Naive thymus-derived CD4-positive, alpha-beta T cell (primary cell): ENCODE measurements around the gene RRM1. TPM values are rescaled to one million over a fixed set of nuclear protein-coding genes. Genes with fewer than 3 reads are reported as not detected.

ENCODE experiments used
- ATAC-seq: fragments of 150-1000 bp; cut with Tn5 transposase; 2 replicates; pipeline ENCODE4 v1.10.0; 2021; ENCODE audit warnings: mild to moderate bottlenecking, moderate library complexity
- CTCF ChIA-PET: fragments of 350-600 bp; sonication (Branson Sonifier 250); formaldehyde crosslinking; loops from one replicate; lab custom pipeline; 2021; ENCODE audit warnings: antibody characterized with exemption; lab: Charles Lee
- POLR2A ChIA-PET: fragments of 350-600 bp; sonication (Branson Sonifier 250); formaldehyde crosslinking; loops from one replicate; lab custom pipeline; 2021; ENCODE audit warnings: antibody characterized with exemption, inconsistent platforms; lab: Charles Lee
- DNase-seq, 9 donors: peaks; one replicate each; pipeline versions ENCODE4 v3.0.0 to v3.0.0-alpha.2; 2020 to 2022; ENCODE audit warnings: mixed read lengths in 1 of 9
- H3K27ac ChIP-seq: one replicate; pipeline ENCODE4 v1.7.0; 2013; ENCODE audit warnings: mild to moderate bottlenecking, low read depth, low read length, moderate library complexity
- H3K27me3 ChIP-seq, 2 donors: one replicate each; pipeline ENCODE4 v1.7.0; 2013; ENCODE audit warnings: low read length in 2 of 2, mild to moderate bottlenecking in 2 of 2, moderate library complexity in 2 of 2; ENCODE audit not compliant: control insufficient read depth in 2 of 2, insufficient read depth in 2 of 2
- H3K36me3 ChIP-seq, 3 experiments: 1 replicate in 2 of 3; 2 replicates in 1 of 3; pipeline ENCODE4 v1.7.0; 2013; ENCODE audit warnings: low read length in 3 of 3, mild to moderate bottlenecking in 3 of 3, moderate library complexity in 1 of 3; ENCODE audit not compliant: insufficient read depth in 3 of 3, control insufficient read depth in 2 of 3
- H3K4me1 ChIP-seq, 2 donors: one replicate each; pipeline ENCODE4 v1.7.0; 2013; ENCODE audit warnings: low read length in 2 of 2, mild to moderate bottlenecking in 2 of 2, moderate library complexity in 1 of 2; ENCODE audit not compliant: control insufficient read depth in 2 of 2, insufficient read depth in 2 of 2
- H3K4me3 ChIP-seq: 2 replicates; pipeline ENCODE4 v1.7.0; 2013; ENCODE audit warnings: mild to moderate bottlenecking, low read length
- H3K9me3 ChIP-seq, 3 experiments: 1 replicate in 2 of 3; 2 replicates in 1 of 3; pipeline ENCODE4 v1.7.0; 2013; ENCODE audit warnings: low read length in 3 of 3; ENCODE audit not compliant: control insufficient read depth in 2 of 3
- H3K27ac Mint-ChIP-seq, 9 donors: one replicate each; pipeline ENCODE4 v1.8.0; 2020 to 2022; ENCODE audit warnings: mixed read lengths in 9 of 9, mild to moderate bottlenecking in 8 of 9, moderate library complexity in 5 of 9, inconsistent platforms in 2 of 9
- H3K27me3 Mint-ChIP-seq, 5 donors: one replicate each; pipeline ENCODE4 v1.8.0; 2021 to 2022; ENCODE audit warnings: mixed read lengths in 5 of 5, mild to moderate bottlenecking in 1 of 5
- H3K36me3 Mint-ChIP-seq, 5 donors: one replicate each; pipeline ENCODE4 v1.8.0; 2020 to 2022; ENCODE audit warnings: mixed read lengths in 5 of 5, mild to moderate bottlenecking in 3 of 5, inconsistent platforms in 1 of 5
- H3K4me1 Mint-ChIP-seq, 7 donors: one replicate each; pipeline ENCODE4 v1.8.0; 2020 to 2022; ENCODE audit warnings: mixed read lengths in 7 of 7, mild to moderate bottlenecking in 3 of 7, inconsistent platforms in 1 of 7
- H3K4me3 Mint-ChIP-seq, 10 donors: one replicate each; pipeline ENCODE4 v1.8.0; 2020 to 2022; ENCODE audit warnings: mild to moderate bottlenecking in 10 of 10, mixed read lengths in 10 of 10, moderate library complexity in 6 of 10, inconsistent platforms in 2 of 10
- H3K9me3 Mint-ChIP-seq, 11 donors: one replicate each; pipeline ENCODE4 v1.8.0; 2020 to 2022; ENCODE audit warnings: mixed read lengths in 11 of 11, mild to moderate bottlenecking in 4 of 11, inconsistent platforms in 1 of 11, moderate library complexity in 1 of 11
- intact Hi-C, 2 donors: fragments of 100-400 bp; cut with micrococcal nuclease; formaldehyde crosslinking; loops; one replicate each; pipeline ENCODE4 v1.15.1; 2023
- polyA plus RNA-seq, 2 donors: library from polyadenylated mRNA; unstranded; fragments of 300-500 nt; fragmentation: Illumina TruSeq; gene quantifications; one replicate each; pipeline ENCODE4 v1.2.3, GENCODE V29; 2021
- total RNA-seq, 6 experiments: library from RNA in 5 of 6; stranded (reverse) in 5 of 6; gene quantifications; 1 replicate in 5 of 6; 2 replicates in 1 of 6; pipeline ENCODE4 v1.2.3 and lab custom pipeline; 2021 to 2026

The RRM1 gene
- total and polyA plus RNA-seq, 7 experiments from 2014 or later = 33.6 to 140 (median 36.6) TPM

GRCh38 chr11:4065086-4065485, 29.5 kb upstream of the RRM1 start:
- Histone ChIP-seq H3K27ac (peak overlapping the region; percentile 15), H3K9me3 (no peaks in the 10 kb centered on the region), H3K4me1 (peaks cover 26 to 47% of the 10 kb centered on the region in 2 donors), H3K4me3 (no peak overlapping the region), H3K36me3 (peaks cover 0 to 18% (median 10%) of the 10 kb centered on the region in 3 experiments), H3K27me3 (no peaks in the 10 kb centered on the region)
- ATAC-seq (peak; percentile 54), DNase-seq (peak in 1 of 9 donors; percentile 13)
- intact Hi-C loops = no loop called here
- ChIA-PET POLR2A (interaction anchor here (0.6 to 3.3 kb wide), 7 partner anchors 9 to 309 kb away, joined by 3 to 10 read pairs (median 4); no protein-coding TSS in a partner anchor), CTCF (interaction anchor here (0.6 to 3.2 kb wide), 4 partner anchors 21 to 215 kb away, joined by 3 to 18 read pairs (median 3); partner anchors contain the start of gene STIM1)
- Mint-ChIP-seq H3K27ac (peak overlapping the region in 8 of 9 donors; percentile 28 to 85 (median 67)), H3K4me3 (peak overlapping the region in 2 of 10 donors; percentile 8 to 35), H3K27me3 (no peaks in the 10 kb centered on the region), H3K4me1 (peaks cover 47 to 64% (median 63%) of the 10 kb centered on the region in 7 donors), H3K9me3 (no peaks in the 10 kb centered on the region), H3K36me3 (peaks cover 8 to 28% (median 16%) of the 10 kb centered on the region in 5 donors)

DNA sequence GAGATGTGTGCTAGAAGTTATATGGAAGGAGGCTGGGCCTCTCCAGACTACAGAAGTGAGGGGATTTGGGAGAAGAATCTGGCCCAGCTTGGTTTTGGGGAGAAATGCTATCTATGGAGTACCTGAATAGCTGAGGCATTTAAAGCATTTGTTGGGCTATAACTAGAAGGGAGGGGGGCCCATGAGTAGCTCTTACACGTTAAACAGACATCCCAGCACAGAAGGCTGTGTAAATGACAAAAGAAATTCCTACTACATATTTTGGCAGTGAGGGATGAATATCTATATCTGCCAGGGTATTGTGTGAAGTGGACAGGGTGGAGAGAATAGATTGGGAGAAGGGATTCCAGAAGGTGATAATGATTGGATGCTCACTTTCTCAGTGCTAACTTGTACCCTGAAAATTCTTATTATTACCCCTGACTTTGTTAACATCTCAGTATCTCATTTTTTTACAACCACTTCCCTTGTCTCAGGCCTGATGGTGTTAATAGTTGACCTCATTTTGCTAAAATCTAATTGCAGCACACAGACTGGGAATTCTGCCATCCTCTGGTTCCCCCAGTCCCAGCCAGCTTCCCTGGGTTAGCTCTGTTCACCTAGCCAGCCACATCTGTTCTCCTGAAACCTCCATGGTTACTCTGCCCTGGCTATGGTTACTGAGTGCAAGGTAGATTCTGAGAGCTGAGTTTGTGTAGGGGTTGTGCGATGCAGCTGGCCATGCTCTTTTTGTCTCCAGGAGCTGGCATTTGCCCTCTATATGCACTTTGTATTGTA, 28.8 kb upstream of the RRM1 start:
- Histone ChIP-seq H3K36me3 (peaks cover 0 to 18% (median 4%) of the 10 kb centered on the region in 3 experiments), H3K4me1 (peaks cover 26 to 47% of the 10 kb centered on the region in 2 donors), H3K4me3 (no peak overlapping the region), H3K9me3 (no peaks in the 10 kb centered on the region), H3K27me3 (no peaks in the 10 kb centered on the region), H3K27ac (peak overlapping the region; percentile 15)
- ATAC-seq (no peak), DNase-seq (no peak)
- CTCF ChIA-PET = interaction anchor here (0.6 to 3.2 kb wide), 4 partner anchors 138 to 216 kb away, joined by 3 to 18 read pairs (median 4); partner anchors contain the start of gene STIM1
- intact Hi-C loops = no loop called here
- Mint-ChIP-seq H3K36me3 (peaks cover 6 to 27% (median 18%) of the 10 kb centered on the region in 5 donors), H3K27ac (peak overlapping the region in 8 of 9 donors; percentile 55 to 86 (median 72)), H3K9me3 (no peaks in the 10 kb centered on the region), H3K27me3 (no peaks in the 10 kb centered on the region), H3K4me1 (peaks cover 49 to 70% (median 69%) of the 10 kb centered on the region in 7 donors), H3K4me3 (peak overlapping the region in 2 of 10 donors; percentile 2 to 35)
- POLR2A ChIA-PET = interaction anchor here (0.6 to 3.3 kb wide), 7 partner anchors 8 to 310 kb away, joined by 3 to 10 read pairs (median 4); no protein-coding TSS in a partner anchor

GRCh38 chr11:4066910-4067309, 27.7 kb upstream of the RRM1 start:
- intact Hi-C loops = no loop called here
- H3K27ac ChIP-seq = peak overlapping the region; percentile 15
- peak; percentile 54 for ATAC-seq

DNA sequence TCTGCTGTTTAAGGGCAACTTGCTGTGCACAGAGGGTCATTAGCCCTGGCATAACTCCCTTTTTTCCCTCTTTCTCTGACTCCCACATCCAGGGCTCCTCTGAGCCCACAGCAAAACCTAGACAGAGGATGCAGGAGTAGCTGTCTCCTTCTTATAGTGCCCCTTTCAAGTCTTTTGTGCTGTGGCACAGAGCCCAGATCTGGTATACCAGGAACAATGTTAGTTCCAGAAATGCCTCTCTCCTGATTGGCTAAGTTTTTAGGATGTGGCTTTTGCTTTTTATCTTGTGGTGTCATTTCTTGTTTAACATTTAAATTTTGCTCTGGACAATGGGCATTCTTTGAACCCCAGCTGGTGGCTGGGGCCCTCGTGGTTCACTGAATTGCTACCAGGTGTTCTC, 25.6 kb upstream of the RRM1 start:
- DNase-seq (no peak), ATAC-seq (peak; percentile 26)
- no peaks in the 10 kb centered on the region for H3K27me3 Mint-ChIP-seq
- ChIA-PET POLR2A (interaction anchor here (0.9 to 8.6 kb wide), 5 partner anchors 121 to 227 kb away, joined by 3 to 110 read pairs (median 5); partner anchors contain the start of gene STIM1), CTCF (interaction anchor here (0.8 to 8.3 kb wide), 4 partner anchors 46 to 309 kb away, joined by 3 to 164 read pairs (median 11); partner anchors contain the start of gene STIM1)
- Histone ChIP-seq H3K36me3 (peaks cover 2 to 19% (median 6%) of the 10 kb centered on the region in 3 experiments), H3K27ac (peak overlapping the region; percentile 23), H3K27me3 (no peaks in the 10 kb centered on the region), H3K4me1 (peaks cover 26 to 54% of the 10 kb centered on the region in 2 donors), H3K9me3 (no peaks in the 10 kb centered on the region), H3K4me3 (no peak overlapping the region)
- peaks cover 5 to 28% (median 19%) of the 10 kb centered on the region in 5 donors for H3K36me3 Mint-ChIP-seq
- intact Hi-C loops = no loop called here
- H3K4me1 Mint-ChIP-seq = peaks cover 55 to 93% (median 91%) of the 10 kb centered on the region in 7 donors
- H3K27ac Mint-ChIP-seq = peak overlapping the region; percentile 48 to 89 (median 68)
- H3K9me3 Mint-ChIP-seq = no peaks in the 10 kb centered on the region
- peak overlapping the region in 4 of 10 donors; percentile 2 to 27 (median 14) for H3K4me3 Mint-ChIP-seq

More at GRCh38 chr11:4066910-4067309, 27.7 kb upstream of the RRM1 start:
- Mint-ChIP-seq H3K36me3 (peaks cover 5 to 23% (median 16%) of the 10 kb centered on the region in 5 donors), H3K27me3 (no peaks in the 10 kb centered on the region), H3K9me3 (no peaks in the 10 kb centered on the region), H3K27ac (peak overlapping the region in 8 of 9 donors; percentile 55 to 89 (median 70)), H3K4me1 (peaks cover 49 to 78% (median 75%) of the 10 kb centered on the region in 7 donors), H3K4me3 (peak overlapping the region in 6 of 10 donors; percentile 3 to 40 (median 8))
- CTCF ChIA-PET = interaction anchor here (1.0 to 8.3 kb wide), 3 partner anchors 119 to 219 kb away, joined by 4 to 164 read pairs (median 5); no protein-coding TSS in a partner anchor
- H3K36me3 ChIP-seq = peaks cover 0 to 12% (median 0%) of the 10 kb centered on the region in 3 experiments
- no peaks in the 10 kb centered on the region for H3K27me3 ChIP-seq
- POLR2A ChIA-PET = interaction anchor here (0.6 to 1.5 kb wide), 2 partner anchors 25 to 32 kb away, joined by 3 to 4 read pairs; no protein-coding TSS in a partner anchor
- H3K4me1 ChIP-seq = peaks cover 26 to 47% of the 10 kb centered on the region in 2 donors
- no peaks in the 10 kb centered on the region for H3K9me3 ChIP-seq
- no peak overlapping the region for H3K4me3 ChIP-seq
- DNase-seq = no peak

DNA sequence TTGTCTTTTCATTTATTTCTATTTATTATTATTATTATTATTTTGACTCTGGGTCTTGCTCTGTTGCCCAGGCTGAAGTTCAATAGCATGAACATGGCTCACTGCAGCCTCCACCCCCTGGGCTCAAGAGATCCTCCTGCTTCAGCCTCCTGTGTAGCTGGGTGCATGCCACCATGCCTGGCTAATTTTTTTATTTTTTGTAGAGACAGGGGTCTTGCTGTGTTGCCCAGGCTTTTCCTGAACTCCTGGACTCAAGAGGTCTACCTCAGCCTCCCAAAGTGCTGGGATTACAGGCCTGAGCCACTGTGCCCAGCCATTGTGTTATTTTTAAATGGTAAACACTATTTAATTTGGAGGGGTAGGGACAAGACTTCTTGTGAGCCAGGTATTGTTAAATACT, 23.3 kb upstream of the RRM1 start:
- H3K27me3 ChIP-seq = no peaks in the 10 kb centered on the region
- peak overlapping the region in 8 of 9 donors; percentile 55 to 92 (median 86) for H3K27ac Mint-ChIP-seq
- intact Hi-C loops = loop anchor here (5.0 kb wide), 4 partner anchors 84 to 359 kb away; no protein-coding TSS in a partner anchor
- CTCF ChIA-PET = interaction anchor here (0.7 to 8.3 kb wide), 18 partner anchors 11 to 263 kb away, joined by 3 to 164 read pairs (median 8); partner anchors contain the start of genes PGAP2, RHOG and STIM1
- DNase-seq (no peak), ATAC-seq (no peak)
- H3K36me3 Mint-ChIP-seq = peaks cover 5 to 39% (median 22%) of the 10 kb centered on the region in 5 donors
- H3K9me3 Mint-ChIP-seq = no peaks in the 10 kb centered on the region
- H3K27ac ChIP-seq = peak overlapping the region; percentile 55
- no peaks in the 10 kb centered on the region for H3K27me3 Mint-ChIP-seq
- peaks cover 39 to 80% (median 75%) of the 10 kb centered on the region in 7 donors for H3K4me1 Mint-ChIP-seq
- H3K9me3 ChIP-seq = no peaks in the 10 kb centered on the region
- POLR2A ChIA-PET = interaction anchor here (1.2 to 8.6 kb wide), 3 partner anchors 219 to 262 kb away, joined by 3 to 110 read pairs (median 21); partner anchors contain the start of genes RHOG and STIM1
- peaks cover 6 to 32% (median 8%) of the 10 kb centered on the region in 3 experiments for H3K36me3 ChIP-seq
- H3K4me1 ChIP-seq = peaks cover 18 to 39% of the 10 kb centered on the region in 2 donors
- no peak overlapping the region for H3K4me3 Mint-ChIP-seq
- no peak overlapping the region for H3K4me3 ChIP-seq
